Suprapubic skin (tissue), 4 donors: ENCODE measurements around the gene TNFRSF14. TPM values are rescaled to one million over a fixed set of nuclear protein-coding genes. Genes with fewer than 3 reads are reported as not detected.

Experiments
- DNase-seq, 2 donors: peaks; one replicate each; pipeline ENCODE4 v3.0.0-alpha.2; 2019; ENCODE audit warnings: low spot score in 2 of 2
- H3K27ac ChIP-seq: fragments of 200-600 bp; sonication (generic); one replicate; pipeline ENCODE4 v1.5.1; 2019
- H3K27me3 ChIP-seq: fragments of 200-600 bp; sonication (generic); one replicate; pipeline ENCODE4 v1.5.1; 2019
- H3K36me3 ChIP-seq: fragments of 200-600 bp; sonication (generic); one replicate; pipeline ENCODE4 v1.5.1; 2019
- H3K4me1 ChIP-seq: fragments of 200-600 bp; sonication (generic); one replicate; pipeline ENCODE4 v1.5.1; 2019
- H3K4me3 ChIP-seq: fragments of 200-600 bp; sonication (generic); one replicate; pipeline ENCODE4 v1.5.1; 2019; ENCODE audit warnings: mild to moderate bottlenecking
- H3K9me3 ChIP-seq: fragments of 200-600 bp; sonication (generic); one replicate; pipeline ENCODE4 v1.5.1; 2019
- CTCF ChIP-seq, 2 donors: fragments of 200-600 bp in 1 of 2; fragments of 450-650 bp in 1 of 2; sonication (generic) in 1 of 2; IDR thresholded peaks; one replicate each; pipeline ENCODE4 v1.5.1; 2016 to 2019; ENCODE audit warnings: antibody characterized with exemption in 2 of 2, mild to moderate bottlenecking in 1 of 2, moderate library complexity in 1 of 2
- EP300 ChIP-seq: sonication (generic); formaldehyde crosslinking; IDR thresholded peaks from one replicate; pipeline ENCODE4 v1.6.1; 2017; ENCODE audit warnings: antibody characterized with exemption
- POLR2A ChIP-seq, 2 donors: fragments of 450-650 bp; IDR thresholded peaks; one replicate each; pipeline ENCODE4 v1.6.1; 2017; ENCODE audit warnings: antibody characterized with exemption in 2 of 2, mild to moderate bottlenecking in 2 of 2, moderate library complexity in 2 of 2
- POLR2AphosphoS5 ChIP-seq, 3 donors: sonication (generic); formaldehyde crosslinking; IDR thresholded peaks; one replicate each; pipeline ENCODE4 v1.6.1; 2017; ENCODE audit warnings: antibody characterized with exemption in 3 of 3
- WGBS: methylation state at CpG from one replicate; pipeline ENCODE4 v1.1.5; 2018; 5-methylcytosine and 5-hydroxymethylcytosine counted together
- total RNA-seq, 4 donors: library from RNA; depleted of rRNA; stranded (reverse); fragments of >200 nt; gene quantifications; one replicate each; pipeline ENCODE4 v1.1.0, GENCODE V29; 2016

TNFRSF14 gene
- total RNA-seq, 4 donors from 2014 or later = 33.3 to 111 (median 60.9) TPM

DNA sequence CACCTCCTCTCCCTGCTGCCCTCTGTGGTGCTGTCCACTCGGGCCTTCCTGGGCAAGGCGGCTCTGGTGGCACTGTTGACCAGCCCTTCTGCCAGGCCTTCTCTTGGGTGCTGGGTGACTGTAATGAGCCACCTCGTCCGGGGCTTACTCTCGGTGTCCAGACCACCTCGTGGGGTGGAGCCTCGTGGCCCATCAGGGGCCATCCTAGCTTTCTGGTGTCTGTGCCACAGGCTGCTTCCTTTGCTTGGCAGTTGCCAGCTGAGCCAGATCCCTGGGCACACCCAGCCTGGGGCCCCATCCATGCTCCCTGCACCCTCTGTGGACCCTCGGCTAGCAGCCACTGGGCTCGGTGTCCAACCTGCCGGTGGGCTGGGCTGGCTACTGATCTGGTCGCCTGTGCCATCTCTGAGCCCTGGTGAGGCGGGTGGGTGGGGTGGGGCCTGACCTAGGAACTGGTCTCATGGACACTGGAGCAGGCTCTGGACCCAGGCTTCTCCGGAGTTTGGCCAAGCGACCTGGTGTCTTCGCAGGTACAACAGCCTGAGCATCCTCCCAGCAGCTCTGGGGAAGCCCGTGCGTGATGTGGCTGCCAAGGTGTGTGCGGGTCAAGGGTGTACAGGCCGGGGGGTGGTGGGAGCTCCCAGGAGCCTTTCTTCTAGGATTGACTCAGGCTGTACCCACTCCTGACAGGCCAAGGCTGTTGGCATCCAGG, 31.8 kb downstream of the TNFRSF14 start:
- Histone ChIP-seq H3K4me1 (peaks cover 41% of the 10 kb centered on the region), H3K27ac (no peak overlapping the region), H3K4me3 (peak overlapping the region; percentile 83), H3K9me3 (no peaks in the 10 kb centered on the region), H3K36me3 (no peaks in the 10 kb centered on the region), H3K27me3 (no peaks in the 10 kb centered on the region)
- WGBS = 80% methylated on average over 7 of the region's 19 CpGs
- TF ChIP-seq POLR2AphosphoS5 (IDR thresholded peaks at IDR 0.05) = no peak
- TF ChIP-seq CTCF (IDR thresholded peaks at IDR 0.05) = no peak
- no peak for TF ChIP-seq POLR2A (IDR thresholded peaks at IDR 0.05)
- TF ChIP-seq EP300 = no peak
- DNase-seq = no peak

- no peak overlapping the region for H3K4me3 ChIP-seq
- no peak for TF ChIP-seq CTCF (IDR thresholded peaks at IDR 0.05)
- no peak for TF ChIP-seq POLR2A (IDR thresholded peaks at IDR 0.05)
- TF ChIP-seq EP300 = no peak
- no peak for TF ChIP-seq POLR2AphosphoS5 (IDR thresholded peaks at IDR 0.05)
- H3K27ac ChIP-seq = no peak overlapping the region
- H3K27me3 ChIP-seq = no peaks in the 10 kb centered on the region
- H3K4me1 ChIP-seq = peaks cover 49% of the 10 kb centered on the region
- DNase-seq = peak in 1 of 2 donors; percentile 66
- no peaks in the 10 kb centered on the region for H3K36me3 ChIP-seq
- 87% methylated on average over 3 of the region's 23 CpGs for WGBS
- no peaks in the 10 kb centered on the region for H3K9me3 ChIP-seq
These were observed 32.7 kb downstream of the TNFRSF14 start for GRCh38 chr1:2588661-2589430.

- Histone ChIP-seq H3K27ac (no peak overlapping the region), H3K27me3 (peaks cover 4% of the 10 kb centered on the region), H3K4me1 (peaks cover 51% of the 10 kb centered on the region), H3K9me3 (no peaks in the 10 kb centered on the region), H3K36me3 (no peaks in the 10 kb centered on the region), H3K4me3 (no peak overlapping the region)
- TF ChIP-seq EP300 (no peak), POLR2A (IDR thresholded peaks at IDR 0.05) (no peak), POLR2AphosphoS5 (IDR thresholded peaks at IDR 0.05) (no peak), CTCF (IDR thresholded peaks at IDR 0.05) (no peak)
- 94% methylated on average over 17 of the region's 25 CpGs for WGBS
- DNase-seq = peak in 1 of 2 donors; percentile 55
These were observed 33.5 kb downstream of the TNFRSF14 start for GRCh38 chr1:2589431-2590232.

- TF ChIP-seq POLR2AphosphoS5 (IDR thresholded peaks at IDR 0.05) (no peak), POLR2A (IDR thresholded peaks at IDR 0.05) (no peak), CTCF (IDR thresholded peaks at IDR 0.05) (no peak), EP300 (no peak)
- Histone ChIP-seq H3K36me3 (no peaks in the 10 kb centered on the region), H3K4me1 (peaks cover 43% of the 10 kb centered on the region), H3K27ac (no peak overlapping the region), H3K27me3 (peaks cover 4% of the 10 kb centered on the region), H3K9me3 (no peaks in the 10 kb centered on the region), H3K4me3 (no peak overlapping the region)
- 90% methylated on average over 6 of the region's 31 CpGs for WGBS
- DNase-seq = peak in 1 of 2 donors; percentile 53
These were observed 34.3 kb downstream of the TNFRSF14 start for GRCh38 chr1:2590233-2591141.
